ENCODE measurements around the gene GALNT1.

GALNT1 gene

DNA sequence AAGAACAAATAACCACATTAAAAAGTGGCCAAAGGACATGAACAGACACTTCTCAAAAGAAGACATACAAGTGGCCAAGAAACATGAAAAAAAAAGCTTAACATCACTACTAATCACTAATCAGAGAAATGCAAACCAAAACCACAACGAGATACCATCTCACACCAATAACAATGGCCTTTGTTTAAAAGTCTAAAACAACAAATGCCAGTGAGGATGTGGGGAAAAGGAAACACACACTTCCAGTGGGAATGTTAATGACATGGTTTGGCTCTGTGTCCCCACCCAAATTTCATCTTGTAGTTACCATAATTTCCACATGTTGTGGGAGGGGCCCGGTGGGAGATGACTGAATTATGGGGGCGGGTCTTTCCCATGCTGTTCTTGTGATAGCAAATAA, 147.1 kb downstream of the GALNT1 start:
- no peak for DNase-seq

DNA sequence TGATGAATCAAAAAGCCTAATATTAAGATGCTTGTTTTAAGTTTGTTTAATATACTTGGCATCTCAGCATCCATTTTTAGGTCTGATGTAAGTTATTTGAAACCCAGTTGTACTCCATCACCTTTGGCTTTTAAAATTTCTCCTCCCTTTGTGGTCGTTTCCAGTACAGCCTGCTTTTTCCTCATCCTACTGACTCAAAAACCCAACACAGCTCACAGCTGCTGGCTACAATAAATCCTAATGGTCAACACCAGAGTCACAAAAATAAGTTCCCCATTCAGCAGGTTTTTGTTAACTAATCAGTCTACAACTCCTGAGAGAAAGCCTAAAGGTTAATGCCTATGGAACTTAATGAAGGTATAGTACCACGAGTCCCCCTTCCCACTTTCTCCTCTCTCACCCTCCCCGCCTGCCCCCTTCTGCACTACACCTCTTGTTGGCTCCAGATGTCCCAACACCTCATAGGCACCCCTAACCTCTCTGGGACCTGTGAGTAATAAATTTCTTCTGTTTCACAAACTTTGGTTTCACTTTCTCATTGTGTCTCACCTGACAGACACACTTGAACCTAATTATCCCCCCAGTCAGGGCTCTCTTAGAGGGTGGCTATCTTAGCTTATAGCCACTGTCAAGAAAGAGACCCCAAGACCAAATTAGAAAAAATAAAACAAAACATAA, 148.6 kb downstream of the GALNT1 start:
- no peak for DNase-seq

DNA sequence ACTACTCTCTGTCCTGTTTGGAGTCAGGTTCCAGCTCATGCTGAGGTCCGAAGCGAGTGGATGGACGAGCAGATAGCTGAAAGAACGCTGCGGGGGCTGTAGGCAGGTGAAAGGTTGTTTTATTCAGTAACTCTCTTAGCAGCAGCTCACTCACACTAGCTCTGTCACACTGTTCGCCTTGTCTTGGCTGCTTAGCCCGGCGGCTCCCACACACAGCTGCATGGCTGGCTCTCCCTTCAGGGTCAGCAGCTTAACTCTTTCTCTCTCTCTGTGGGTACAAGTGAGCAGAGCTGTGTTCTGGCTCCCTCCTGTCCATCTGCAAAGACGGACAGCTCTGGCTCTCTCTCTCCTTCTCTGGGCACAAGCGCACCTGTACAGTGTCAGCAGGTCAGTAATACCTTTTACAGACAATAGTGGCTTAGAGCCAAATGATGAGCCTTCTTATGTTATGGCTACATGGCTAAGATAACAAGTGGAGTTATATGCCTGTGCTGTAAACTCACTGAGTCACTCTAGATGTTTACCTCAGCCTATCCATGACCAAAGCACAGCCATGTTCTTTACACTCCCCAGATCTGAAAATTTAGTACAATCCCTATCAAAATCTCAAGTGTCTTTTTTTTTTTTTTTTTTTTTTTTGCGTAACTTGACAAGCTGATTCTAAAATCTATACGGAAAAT, 149.3 kb downstream of the GALNT1 start:
- DNase-seq: no peak

DNA sequence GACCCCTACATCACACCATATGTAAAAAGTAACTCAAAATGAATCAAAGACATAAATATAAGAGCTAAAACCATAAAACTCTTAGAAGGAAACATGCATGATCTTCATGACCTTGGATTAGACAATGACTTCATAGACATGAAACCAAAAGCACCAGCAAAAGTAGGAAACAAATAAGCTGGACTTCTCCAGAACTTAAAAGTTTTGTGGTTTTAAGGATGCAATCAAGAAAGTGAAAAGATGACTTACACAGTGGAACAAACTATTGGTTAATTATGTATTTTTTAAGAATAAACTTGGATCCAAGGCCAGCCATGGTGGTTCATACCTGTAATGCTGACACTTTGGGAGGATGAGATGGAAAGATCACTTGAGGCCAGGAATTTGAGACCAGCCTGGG, 150.2 kb downstream of the GALNT1 start:
- no peak for DNase-seq

- no peak for DNase-seq
These were observed 150.6 kb downstream of the GALNT1 start for GRCh38 chr18:35732162-35732561.

DNA sequence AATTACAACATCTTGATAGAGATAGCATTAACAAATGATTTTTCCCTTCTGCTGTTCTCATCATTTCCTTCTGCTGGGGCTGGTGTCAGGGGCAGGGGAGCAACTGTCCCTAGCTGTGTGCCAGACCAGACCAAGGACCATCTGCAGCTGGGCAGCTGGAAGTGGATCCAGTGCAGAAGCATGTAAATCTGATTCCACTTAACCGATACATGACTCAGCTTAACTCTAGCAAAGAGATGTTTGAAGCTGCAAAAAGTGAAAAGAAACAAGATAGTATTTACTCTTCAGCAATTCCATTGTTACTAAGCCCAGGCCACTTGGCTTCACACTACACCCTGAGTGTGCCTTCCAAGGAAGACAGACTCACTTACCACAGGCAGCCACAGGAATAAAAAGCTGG, 151.1 kb downstream of the GALNT1 start:
- DNase-seq: no peak

GRCh38 chr18:35733408-35733807, 151.9 kb downstream of the GALNT1 start:
- no peak for DNase-seq

- no peak for DNase-seq
These were observed 155.2 kb downstream of the GALNT1 start for GRCh38 chr18:35736696-35737095.

DNA sequence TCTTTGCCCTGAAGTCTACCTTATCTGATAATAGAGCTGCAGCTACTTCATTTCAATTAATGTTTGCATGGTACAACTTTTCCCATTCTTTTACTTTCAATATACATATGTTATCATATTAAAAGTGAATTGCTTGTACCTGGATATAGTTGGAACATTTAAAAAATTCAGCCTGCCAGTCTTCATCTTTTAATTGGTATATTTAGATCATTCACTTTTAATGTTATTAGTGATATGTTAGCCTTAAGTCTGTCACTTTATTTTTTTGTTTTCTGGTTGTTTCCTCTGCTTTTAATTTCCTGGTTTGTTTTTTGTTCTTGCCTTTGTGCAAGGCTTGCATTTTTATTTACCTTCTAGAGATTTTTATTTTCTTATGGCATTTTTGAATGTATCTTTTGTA, 158.2 kb downstream of the GALNT1 start:
- DNase-seq: no peak

DNA sequence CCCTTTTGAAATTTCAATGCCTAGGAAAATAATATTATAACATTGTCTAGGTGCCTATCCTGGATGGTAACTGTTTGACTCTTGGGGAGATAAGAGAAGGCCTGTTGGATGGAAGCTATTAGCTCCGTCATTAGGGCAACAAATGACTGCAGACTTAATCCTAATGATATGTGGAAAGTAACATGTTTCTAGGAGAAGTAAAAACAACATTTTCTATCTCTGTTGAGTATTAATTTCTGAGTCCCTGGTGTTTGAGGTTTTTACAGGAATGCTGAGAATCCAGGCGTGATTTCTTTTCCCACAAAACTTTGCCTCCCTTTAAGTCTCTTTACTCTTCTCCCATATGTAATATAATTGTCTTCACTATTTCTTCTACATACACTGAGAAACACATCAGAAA, 159.1 kb downstream of the GALNT1 start:
- no peak for DNase-seq

GRCh38 chr18:35743916-35744315, 162.4 kb downstream of the GALNT1 start:
- DNase-seq: no peak

DNA sequence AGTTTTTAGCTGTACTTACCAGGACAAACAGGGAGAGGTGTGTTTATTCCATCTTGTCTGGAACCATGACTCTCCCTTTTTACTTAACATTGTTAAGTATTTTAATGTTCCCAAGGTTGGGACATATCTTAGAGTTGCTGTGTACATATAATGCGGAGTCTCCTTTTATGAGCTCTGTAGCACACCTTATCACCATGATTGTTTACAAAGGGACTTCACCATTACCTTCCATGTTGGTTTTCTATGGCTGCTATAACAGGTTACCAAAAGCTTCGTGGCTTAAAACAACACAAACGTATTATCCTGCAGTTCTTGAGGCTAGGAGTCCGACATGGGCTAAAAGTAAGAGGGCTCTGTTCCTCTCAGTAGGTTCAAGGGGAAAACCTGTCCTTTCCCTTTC, 164.3 kb downstream of the GALNT1 start:
- no peak for DNase-seq

DNA sequence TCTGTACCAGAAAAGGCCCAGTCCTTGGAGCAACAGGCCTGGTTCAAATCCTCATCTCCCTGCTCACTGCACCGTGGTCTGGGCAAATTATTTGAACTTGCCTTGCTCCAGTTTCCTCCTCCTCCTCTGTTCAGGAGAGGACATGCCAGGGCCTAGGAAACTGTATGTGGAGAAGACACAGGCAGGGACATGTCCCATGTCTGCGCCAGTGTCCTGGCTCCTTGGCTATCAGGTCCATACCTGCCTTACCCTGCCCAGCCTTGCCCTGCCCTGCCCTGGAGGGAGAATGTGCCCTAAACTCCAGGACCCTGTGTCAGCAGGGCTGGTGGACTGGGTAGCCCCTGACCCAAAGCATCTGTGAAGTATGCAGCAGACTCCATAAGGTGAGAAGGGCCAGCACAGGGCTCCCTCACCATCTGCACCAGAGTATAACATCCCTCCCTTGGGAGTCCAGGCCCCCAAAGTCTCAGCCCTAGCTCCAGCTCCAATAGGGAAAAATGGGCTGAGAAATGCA, 165.3 kb downstream of the GALNT1 start:
- DNase-seq: no peak

GRCh38 chr18:35747894-35748472, 166.4 kb downstream of the GALNT1 start:
- DNase-seq: no peak

GRCh38 chr18:35749701-35750100, 168.2 kb downstream of the GALNT1 start:
- DNase-seq: no peak

GRCh38 chr18:35750929-35751328, 169.4 kb downstream of the GALNT1 start:
- DNase-seq: no peak

GRCh38 chr18:35753306-35753910, 171.9 kb downstream of the GALNT1 start:
- no peak for DNase-seq

DNA sequence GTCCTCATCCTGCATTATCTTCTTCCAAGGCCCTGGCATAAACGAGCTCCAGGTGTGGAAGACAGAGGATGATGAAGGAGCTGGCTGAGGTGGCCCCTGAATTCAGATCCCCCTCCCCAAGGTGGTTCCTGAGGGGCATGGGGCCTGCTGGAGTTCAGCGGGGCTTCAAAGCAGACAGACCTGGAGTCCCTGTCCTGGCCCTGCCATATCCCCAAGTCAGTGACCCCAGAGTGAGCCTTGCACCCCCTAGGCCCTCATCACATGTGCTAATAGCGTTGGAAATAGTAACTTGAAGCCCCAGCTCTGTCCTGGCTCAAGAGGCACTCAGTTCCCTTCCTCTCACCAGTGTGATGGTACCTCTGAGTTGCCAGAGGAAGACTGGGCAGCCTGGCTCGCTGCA, 172.9 kb downstream of the GALNT1 start:
- no peak for DNase-seq

GRCh38 chr18:35755369-35755768, 173.8 kb downstream of the GALNT1 start:
- no peak for DNase-seq

- peak; percentile 45 to 60 for DNase-seq
These were observed 175.1 kb downstream of the GALNT1 start for GRCh38 chr18:35756506-35757117.

Measured in CD4-positive, alpha-beta T cell treated with Interleukin-1 beta for 1 hour (primary cell).